OCI-LY7 (cell line): Measurements from ENCODE around the gene ZNF474. TPM values are rescaled to one million over a fixed set of nuclear protein-coding genes. Genes with fewer than 3 reads are reported as not detected.

ENCODE experiments used
- BruUV-seq: library from RNA; stranded (reverse); fragments of 400-500 nt; replicated peaks from 2 replicates; lab custom pipeline; 2021; lab: Mats Ljungman, UMichigan
- CTCF ChIA-PET: fragments of 300-600 bp; sonication (Branson Sonifier 250); formaldehyde crosslinking; loops from one replicate; lab custom pipeline; 2022; ENCODE audit warnings: antibody characterized with exemption; ENCODE audit not compliant: unreplicated experiment; lab: Charles Lee
- POLR2A ChIA-PET: fragments of 300-600 bp; sonication (Branson Sonifier 250); formaldehyde crosslinking; loops from one replicate; lab custom pipeline; 2022; ENCODE audit warnings: antibody characterized with exemption; lab: Charles Lee
- DNase-seq: peaks from one replicate; pipeline ENCODE4 v3.0.0-alpha.2; 2015; ENCODE audit warnings: low spot score
- H2AFZ ChIP-seq: fragments of 200-600 bp; sonication (generic), shearing (Covaris generic); 2 replicates; pipeline ENCODE4 v1.6.1; 2014; ENCODE audit warnings: mild to moderate bottlenecking, antibody characterized with exemption, low read length, moderate library complexity
- H3K27ac ChIP-seq: fragments of 200-600 bp; sonication (generic); 2 replicates; pipeline ENCODE4 v1.5.1; 2014; ENCODE audit warnings: mixed run types, low read depth, mild to moderate bottlenecking, moderate library complexity, low read length, inconsistent platforms; ENCODE audit not compliant: poor library complexity, severe bottlenecking
- H3K36me3 ChIP-seq: fragments of 200-600 bp; sonication (generic); 2 replicates; pipeline ENCODE4 v1.6.1; 2014; ENCODE audit warnings: mild to moderate bottlenecking, antibody characterized with exemption, low read length, moderate library complexity, mixed read lengths; ENCODE audit not compliant: insufficient read depth
- H3K4me1 ChIP-seq: fragments of 200-600 bp; sonication (generic); 2 replicates; pipeline ENCODE4 v1.5.1; 2014; ENCODE audit warnings: mild to moderate bottlenecking, low read length; ENCODE audit not compliant: insufficient read depth, poor library complexity, severe bottlenecking
- H3K4me2 ChIP-seq: fragments of 200-600 bp; sonication (generic); 2 replicates; pipeline ENCODE4 v1.6.1; 2014; ENCODE audit warnings: mild to moderate bottlenecking, low read length
- H3K4me3 ChIP-seq: fragments of 200-600 bp; sonication (generic); 2 replicates; pipeline ENCODE4 v1.5.1; 2014; ENCODE audit warnings: mild to moderate bottlenecking, low read depth, low read length; ENCODE audit not compliant: poor library complexity, severe bottlenecking
- H3K79me2 ChIP-seq: fragments of 200-600 bp; sonication (generic); 2 replicates; pipeline ENCODE4 v1.6.1; 2016; ENCODE audit warnings: low read depth, mild to moderate bottlenecking, low read length, moderate library complexity, mixed read lengths; ENCODE audit not compliant: insufficient read depth
- H3K9me2 ChIP-seq: fragments of 200-600 bp; sonication (generic); 2 replicates; pipeline ENCODE4 v1.6.1; 2016; ENCODE audit warnings: mild to moderate bottlenecking, low read length, mixed read lengths; ENCODE audit not compliant: insufficient read depth
- H3K9me3 ChIP-seq: fragments of 200-600 bp; sonication (generic); 2 replicates; pipeline ENCODE4 v1.6.1; 2014; ENCODE audit warnings: mild to moderate bottlenecking, mixed run types, low read length, mixed read lengths
- H4K20me1 ChIP-seq: fragments of 200-600 bp; sonication (generic); 2 replicates; pipeline ENCODE4 v1.6.1; 2014; ENCODE audit warnings: mild to moderate bottlenecking, antibody characterized with exemption, low read length, moderate library complexity, mixed read lengths; ENCODE audit not compliant: insufficient read depth
- EZH2phosphoT487 ChIP-seq: fragments of 200-600 bp; sonication (generic); IDR thresholded peaks from 2 replicates; pipeline ENCODE4 v1.6.1; 2018; ENCODE audit warnings: low read depth, borderline replicate concordance, mild to moderate bottlenecking, mixed run types, antibody characterized with exemption, low read length, moderate library complexity, mixed read lengths
- intact Hi-C: fragments of 100-400 bp; cut with micrococcal nuclease; formaldehyde crosslinking; loops from one replicate; pipeline ENCODE4 v1.10.0; 2022; ENCODE audit not compliant: unreplicated experiment
- total RNA-seq, 2 experiments: library from RNA; depleted of rRNA in 1 of 2; stranded (reverse); fragments of >200 nt in 1 of 2; shearing (Covaris generic) in 1 of 2; gene quantifications; 2 replicates each; pipeline ENCODE4 v1.2.3, GENCODE V29; 2014 to 2022
- TF ChIP-seq, protein P1 (sequence below): fragments of 200-600 bp; sonication (generic); conservative IDR thresholded peaks from 2 replicates; pipeline ENCODE4 v1.5.1; 2014; ENCODE audit warnings: mild to moderate bottlenecking, antibody characterized with exemption, low read length, moderate library complexity, mixed read lengths

Gene ZNF474
- total RNA-seq, 2 experiments from 2014 or later = not detected

DNA sequence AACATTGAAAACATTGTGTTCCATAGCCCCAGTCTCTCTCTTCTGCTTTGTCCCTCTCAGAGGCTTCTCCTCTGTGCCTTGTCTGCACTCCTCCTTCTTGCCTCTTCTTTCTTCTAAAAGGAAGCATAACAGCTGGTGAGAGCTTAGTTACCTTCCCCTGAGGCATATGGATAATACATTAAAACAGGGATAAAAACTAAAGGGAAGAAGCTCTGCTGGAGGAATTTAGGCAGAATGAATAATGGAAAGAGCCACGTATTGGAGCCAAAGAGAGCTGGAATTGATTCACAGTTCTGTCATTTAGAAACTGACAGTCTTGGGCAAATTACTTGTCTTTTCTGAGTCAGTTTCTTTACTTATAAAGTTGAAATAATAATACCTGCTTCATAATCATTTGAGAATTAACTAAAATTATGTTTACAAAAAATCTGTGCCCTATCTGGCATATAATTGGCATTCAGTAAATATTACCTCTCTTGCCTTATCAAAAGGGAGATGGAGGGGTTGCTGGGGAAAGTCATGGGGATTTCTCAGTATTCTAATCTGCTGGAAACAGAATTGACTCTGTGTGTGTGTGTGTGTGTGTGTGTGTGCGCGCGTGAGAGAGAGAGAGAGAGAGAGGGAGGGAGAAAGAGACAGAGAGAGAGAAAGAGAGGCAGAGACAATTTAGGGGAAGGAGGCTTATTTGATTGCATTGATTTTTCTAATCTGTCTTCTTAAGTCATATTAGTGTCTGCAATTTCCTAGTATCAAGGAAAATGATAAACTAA is 20.2 kb downstream of the ZNF474 start:
- Histone ChIP-seq H2AFZ (no peak overlapping the region), H3K9me3 (no peaks in the 10 kb centered on the region), H3K9me2 (no peaks in the 10 kb centered on the region), H3K36me3 (no peaks in the 10 kb centered on the region), H3K4me2 (no peak overlapping the region), H4K20me1 (no peaks in the 10 kb centered on the region), H3K27ac (no peak overlapping the region), H3K4me1 (no peaks in the 10 kb centered on the region), H3K79me2 (no peaks in the 10 kb centered on the region), H3K4me3 (no peak overlapping the region)
- no peak for TF ChIP-seq EZH2phosphoT487
- TF ChIP-seq, protein P1, sequence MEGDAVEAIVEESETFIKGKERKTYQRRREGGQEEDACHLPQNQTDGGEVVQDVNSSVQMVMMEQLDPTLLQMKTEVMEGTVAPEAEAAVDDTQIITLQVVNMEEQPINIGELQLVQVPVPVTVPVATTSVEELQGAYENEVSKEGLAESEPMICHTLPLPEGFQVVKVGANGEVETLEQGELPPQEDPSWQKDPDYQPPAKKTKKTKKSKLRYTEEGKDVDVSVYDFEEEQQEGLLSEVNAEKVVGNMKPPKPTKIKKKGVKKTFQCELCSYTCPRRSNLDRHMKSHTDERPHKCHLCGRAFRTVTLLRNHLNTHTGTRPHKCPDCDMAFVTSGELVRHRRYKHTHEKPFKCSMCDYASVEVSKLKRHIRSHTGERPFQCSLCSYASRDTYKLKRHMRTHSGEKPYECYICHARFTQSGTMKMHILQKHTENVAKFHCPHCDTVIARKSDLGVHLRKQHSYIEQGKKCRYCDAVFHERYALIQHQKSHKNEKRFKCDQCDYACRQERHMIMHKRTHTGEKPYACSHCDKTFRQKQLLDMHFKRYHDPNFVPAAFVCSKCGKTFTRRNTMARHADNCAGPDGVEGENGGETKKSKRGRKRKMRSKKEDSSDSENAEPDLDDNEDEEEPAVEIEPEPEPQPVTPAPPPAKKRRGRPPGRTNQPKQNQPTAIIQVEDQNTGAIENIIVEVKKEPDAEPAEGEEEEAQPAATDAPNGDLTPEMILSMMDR = no peak
- POLR2A ChIA-PET = no interaction called here
- no peak for DNase-seq
- intact Hi-C loops = no loop called here
- no TSS peak for BruUV-seq
- CTCF ChIA-PET = no interaction called here

DNA sequence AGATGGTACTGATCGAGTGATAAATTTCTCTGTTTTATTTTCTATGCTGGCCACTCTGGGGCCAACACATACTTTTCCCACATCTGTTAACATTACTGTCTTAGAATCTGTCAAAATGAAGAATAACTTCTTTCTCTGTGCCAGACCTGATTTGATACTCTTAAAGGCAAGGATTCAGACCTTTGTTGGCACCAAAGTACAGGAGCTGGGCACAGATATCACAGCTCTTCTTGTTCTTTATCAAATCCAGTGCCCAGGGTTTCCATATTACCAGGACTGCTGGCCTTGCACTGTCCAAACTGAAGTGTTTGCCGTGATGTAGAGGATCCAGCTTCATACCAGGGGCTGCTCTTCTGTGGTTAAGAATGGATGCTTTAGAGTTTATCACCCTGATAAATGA is 20.9 kb downstream of the ZNF474 start:
- POLR2A ChIA-PET = no interaction called here
- TF ChIP-seq, protein P1 = no peak
- no peak for TF ChIP-seq EZH2phosphoT487
- DNase-seq = no peak
- Histone ChIP-seq H3K4me1 (no peaks in the 10 kb centered on the region), H3K9me2 (no peaks in the 10 kb centered on the region), H3K9me3 (no peaks in the 10 kb centered on the region), H4K20me1 (no peaks in the 10 kb centered on the region), H2AFZ (no peak overlapping the region), H3K4me2 (no peak overlapping the region), H3K79me2 (no peaks in the 10 kb centered on the region), H3K27ac (no peak overlapping the region), H3K36me3 (no peaks in the 10 kb centered on the region), H3K4me3 (no peak overlapping the region)
- no TSS peak for BruUV-seq
- CTCF ChIA-PET = no interaction called here
- intact Hi-C loops = no loop called here

DNA sequence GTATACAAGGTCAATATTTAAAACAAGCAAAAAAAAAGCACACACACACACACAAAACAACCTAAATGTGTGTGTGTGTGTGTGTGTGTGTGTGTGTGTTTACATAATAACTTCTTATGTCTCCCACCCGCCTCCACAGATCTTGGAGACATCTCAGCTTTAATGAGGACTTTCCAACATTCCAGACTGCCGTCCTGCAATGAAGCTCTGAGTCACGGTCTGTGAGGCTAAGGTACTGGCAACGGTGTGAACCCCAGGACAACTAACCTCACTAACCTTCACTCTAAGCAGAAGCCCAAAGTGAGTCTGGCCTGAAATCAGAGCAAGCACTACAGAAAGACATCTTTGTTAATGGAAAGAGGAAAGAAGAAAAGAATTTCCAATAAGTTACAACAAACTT is 22.3 kb downstream of the ZNF474 start:
- POLR2A ChIA-PET = interaction anchor here (1.6 kb wide), 1 partner anchor 12 kb away, joined by 3 read pairs; no protein-coding TSS in a partner anchor
- CTCF ChIA-PET = no interaction called here
- DNase-seq = no peak
- no peak for TF ChIP-seq EZH2phosphoT487
- TF ChIP-seq, protein P1 = no peak
- no peaks in the 10 kb centered on the region for H3K79me2 ChIP-seq
- no peaks in the 10 kb centered on the region for H4K20me1 ChIP-seq
- H3K4me1 ChIP-seq = no peaks in the 10 kb centered on the region
- no peak overlapping the region for H2AFZ ChIP-seq
- H3K9me2 ChIP-seq = no peaks in the 10 kb centered on the region
- H3K9me3 ChIP-seq = no peaks in the 10 kb centered on the region
- H3K36me3 ChIP-seq = no peaks in the 10 kb centered on the region
- no peak overlapping the region for H3K27ac ChIP-seq
- BruUV-seq = no TSS peak
- no peak overlapping the region for H3K4me2 ChIP-seq
- H3K4me3 ChIP-seq = no peak overlapping the region
- intact Hi-C loops = no loop called here
